Measurements from ENCODE around the gene ATXN10. TPM values are rescaled to one million over a fixed set of nuclear protein-coding genes. Genes with fewer than 3 reads are reported as not detected.
"Not testable (repeated sequence)": the region's sequence is repeated elsewhere in the genome, so short reads cannot be mapped to it uniquely, and the experiment has no call there.

Gene ATXN10
- total RNA-seq, 2 experiments from 2014 or later: 79.8 to 83.7 TPM

DNA sequence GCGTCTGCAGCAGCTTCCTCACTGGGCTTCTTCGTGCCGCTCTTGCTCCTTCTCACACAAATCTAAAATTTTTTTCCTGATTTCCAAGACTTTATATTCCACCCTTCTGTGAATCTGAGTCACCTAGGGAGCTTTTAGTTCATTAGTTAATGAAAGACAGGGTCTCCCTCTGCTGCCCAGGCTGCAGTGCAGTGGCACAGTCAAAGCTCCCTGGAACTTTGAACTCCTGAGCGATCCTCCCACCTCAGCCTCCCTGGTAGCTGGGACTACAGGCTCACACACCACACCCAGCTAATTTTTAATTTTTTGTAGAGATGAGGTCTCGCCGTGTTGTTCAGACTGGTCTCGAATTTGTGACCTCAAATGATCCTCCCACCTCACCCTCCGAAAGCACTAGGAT, 116.9 kb downstream of the ATXN10 start:
- CTCF ChIA-PET: interaction anchor here (1.5 kb wide), 1 partner anchor 144 kb away, joined by 3 read pairs; no protein-coding TSS in a partner anchor

DNA sequence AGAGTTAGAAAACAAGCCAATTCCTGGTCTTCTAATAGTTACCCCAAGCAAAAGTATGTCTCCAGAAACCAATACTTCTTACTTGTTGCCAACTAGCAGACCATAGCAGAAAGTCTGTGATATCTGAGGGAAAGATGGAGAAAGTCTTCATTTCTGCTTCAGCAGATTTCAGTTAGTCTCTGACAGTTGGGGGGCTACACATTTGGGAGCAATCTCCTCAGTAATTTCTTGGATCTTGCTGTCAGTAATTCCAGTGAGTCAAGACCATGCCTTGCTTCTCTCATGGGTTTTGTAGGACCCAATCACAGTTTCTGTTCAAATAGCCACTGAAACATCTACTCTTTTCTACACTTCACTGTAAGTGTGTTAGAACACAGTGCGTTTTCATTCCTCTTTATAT, 118.8 kb downstream of the ATXN10 start:
- H3K4me3 Mint-ChIP-seq: no peak overlapping the region
- no peak overlapping the region for H3K27ac Mint-ChIP-seq
- H3K4me1 Mint-ChIP-seq (ENCODE audit: low read depth): no peaks in the 10 kb centered on the region
- intact Hi-C loops (cut with micrococcal nuclease): no loop called here
- CTCF ChIA-PET: no interaction called here
- peaks cover 46% of the 10 kb centered on the region for H3K36me3 Mint-ChIP-seq (ENCODE audit: low read depth)
- H3K27me3 Mint-ChIP-seq (ENCODE audit: low read depth): no peaks in the 10 kb centered on the region
- peaks cover 17% of the 10 kb centered on the region for H3K9me3 Mint-ChIP-seq
- DNase-seq: no peak

More for the DNA sequence above, 116.9 kb downstream of the ATXN10 start:
- Mint-ChIP-seq H3K27me3 (ENCODE audit: low read depth) (no peaks in the 10 kb centered on the region), H3K36me3 (ENCODE audit: low read depth) (peaks cover 33% of the 10 kb centered on the region), H3K4me3 (no peak overlapping the region), H3K27ac (no peak overlapping the region), H3K9me3 (peaks cover 4% of the 10 kb centered on the region), H3K4me1 (ENCODE audit: low read depth) (no peaks in the 10 kb centered on the region)
- DNase-seq: no peak
- intact Hi-C loops (cut with micrococcal nuclease): no loop called here

DNA sequence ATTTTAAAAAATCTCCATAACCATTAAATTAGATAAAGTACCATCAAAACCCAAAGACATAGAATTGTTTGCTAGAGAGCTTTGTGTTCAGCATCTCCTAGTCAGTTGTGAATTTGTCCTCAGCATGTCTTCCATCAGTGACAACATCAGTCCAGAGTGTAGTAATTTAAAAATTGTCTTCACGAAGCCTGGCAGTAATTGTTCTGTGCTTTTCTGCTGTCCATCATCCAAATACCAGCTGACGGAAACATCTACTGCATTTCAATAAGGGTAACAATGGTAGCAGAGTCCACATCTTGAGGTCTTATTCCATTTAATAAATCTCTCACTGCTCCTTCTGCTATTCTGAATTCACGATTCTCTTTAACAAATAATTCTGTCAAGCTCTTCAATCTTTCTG, 121.5 kb downstream of the ATXN10 start:
- intact Hi-C loops (cut with micrococcal nuclease): no loop called here
- DNase-seq: no peak
- peaks cover 31% of the 10 kb centered on the region for H3K9me3 Mint-ChIP-seq
- no peaks in the 10 kb centered on the region for H3K27me3 Mint-ChIP-seq (ENCODE audit: low read depth)
- H3K4me1 Mint-ChIP-seq (ENCODE audit: low read depth): no peaks in the 10 kb centered on the region
- H3K27ac Mint-ChIP-seq: no peak overlapping the region
- peaks cover 62% of the 10 kb centered on the region for H3K36me3 Mint-ChIP-seq (ENCODE audit: low read depth)
- CTCF ChIA-PET: interaction anchor here (1.2 kb wide), 1 partner anchor 70 kb away, joined by 3 read pairs; no protein-coding TSS in a partner anchor
- H3K4me3 Mint-ChIP-seq: no peak overlapping the region

DNA sequence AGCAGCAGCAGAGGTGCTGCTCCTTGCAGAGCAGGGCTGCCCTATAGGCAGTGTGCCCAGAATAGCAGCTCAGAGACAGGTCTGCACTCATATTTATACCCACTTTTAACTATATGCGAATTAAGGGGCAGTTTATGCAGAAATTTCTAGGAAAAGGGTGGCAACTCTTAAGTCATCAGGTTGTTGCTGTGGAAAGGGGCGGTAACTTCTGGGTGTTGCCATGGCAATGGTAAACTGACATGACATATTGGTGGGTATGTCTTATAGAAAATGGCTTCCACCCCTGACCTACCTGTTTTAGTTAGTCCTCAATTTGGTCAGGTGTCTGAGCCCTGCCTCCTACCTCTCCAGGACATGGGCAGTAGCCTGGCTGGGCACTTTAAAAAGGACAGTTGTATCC, 122.3 kb downstream of the ATXN10 start:
- Mint-ChIP-seq H3K36me3 (ENCODE audit: low read depth) (peaks cover 64% of the 10 kb centered on the region), H3K27ac (no peak overlapping the region), H3K27me3 (ENCODE audit: low read depth) (no peaks in the 10 kb centered on the region), H3K4me1 (ENCODE audit: low read depth) (no peaks in the 10 kb centered on the region), H3K9me3 (peaks cover 31% of the 10 kb centered on the region), H3K4me3 (no peak overlapping the region)
- CTCF ChIA-PET: no interaction called here
- DNase-seq: no peak
- intact Hi-C loops (cut with micrococcal nuclease): no loop called here

DNA sequence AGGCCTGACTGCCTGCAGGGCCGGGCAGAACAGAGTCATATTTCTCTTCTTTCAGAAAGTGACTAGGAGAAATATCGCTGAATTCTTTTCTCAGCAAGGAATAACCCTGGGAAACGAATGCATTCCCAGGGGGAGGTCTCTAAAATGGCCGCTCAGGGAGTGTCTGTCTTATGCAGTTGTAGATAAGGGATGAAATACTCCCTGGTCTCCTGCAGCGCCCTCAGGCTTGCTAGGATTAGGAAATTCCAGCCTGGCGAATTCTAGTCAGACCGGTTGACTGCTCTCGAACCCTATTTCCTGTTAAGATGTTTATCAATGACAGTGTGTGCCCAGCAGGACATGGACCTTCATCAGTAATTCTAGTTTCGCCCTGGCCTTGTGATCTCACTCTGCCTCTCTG, 124.4 kb downstream of the ATXN10 start:
- H3K27ac Mint-ChIP-seq, DNase-seq, CTCF ChIA-PET: not testable (repeated sequence)

DNA sequence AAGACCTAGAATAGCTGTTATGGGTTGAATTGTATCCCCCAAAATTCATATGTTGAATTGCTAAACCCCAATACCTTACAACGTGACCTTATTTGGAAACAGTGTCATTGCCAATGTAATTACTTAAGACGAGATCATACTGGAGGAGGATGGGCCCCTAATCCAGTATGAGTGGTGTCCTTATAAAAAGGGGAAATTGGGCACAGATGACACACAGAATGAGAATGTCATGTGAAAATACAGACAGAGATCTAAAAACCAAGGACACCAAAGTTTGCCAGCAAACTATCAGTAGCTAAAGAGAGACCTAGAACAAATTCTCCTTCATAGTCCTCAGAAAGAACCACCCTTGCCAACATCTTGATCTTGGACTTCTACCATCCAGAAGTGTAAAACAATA, 127.7 kb downstream of the ATXN10 start:
- CTCF ChIA-PET: interaction anchor here (0.6 kb wide), 1 partner anchor 300 kb away, joined by 3 read pairs; no protein-coding TSS in a partner anchor
- H3K27ac Mint-ChIP-seq: no peak overlapping the region
- peaks cover 39% of the 10 kb centered on the region for H3K36me3 Mint-ChIP-seq (ENCODE audit: low read depth)
- peaks cover 24% of the 10 kb centered on the region for H3K9me3 Mint-ChIP-seq
- H3K27me3 Mint-ChIP-seq (ENCODE audit: low read depth): no peaks in the 10 kb centered on the region
- H3K4me1 Mint-ChIP-seq (ENCODE audit: low read depth): no peaks in the 10 kb centered on the region
- intact Hi-C loops (cut with micrococcal nuclease): no loop called here
- H3K4me3 Mint-ChIP-seq: no peak overlapping the region
- DNase-seq: no peak

More for the DNA sequence above, 124.4 kb downstream of the ATXN10 start:
- H3K4me1 Mint-ChIP-seq (ENCODE audit: low read depth); H3K27me3 Mint-ChIP-seq (ENCODE audit: low read depth); intact Hi-C loops (cut with micrococcal nuclease); H3K4me3 Mint-ChIP-seq: not testable (repeated sequence)
- Mint-ChIP-seq H3K36me3 (ENCODE audit: low read depth) (peaks cover 60% of the 10 kb centered on the region), H3K9me3 (peaks cover 31% of the 10 kb centered on the region)

DNA sequence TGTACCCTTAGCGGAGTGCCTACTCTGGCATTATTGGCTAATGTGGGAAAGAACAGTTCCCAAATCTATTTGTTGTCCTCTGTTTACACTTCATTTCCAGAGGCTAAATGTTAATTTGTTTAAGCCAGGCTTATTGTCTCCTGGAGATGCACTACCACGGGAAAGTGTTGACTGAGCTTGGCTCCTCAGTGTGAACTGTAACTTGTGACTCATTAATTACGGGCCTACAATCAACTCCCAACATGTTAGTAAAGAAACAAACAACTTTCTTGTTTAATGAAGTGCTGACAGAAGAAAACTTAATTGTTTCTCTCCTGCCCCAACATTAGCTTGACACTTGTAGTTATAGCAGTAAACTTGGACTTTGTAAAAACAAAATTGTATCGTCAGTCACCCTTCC, 130.4 kb downstream of the ATXN10 start:
- Mint-ChIP-seq H3K27me3 (ENCODE audit: low read depth) (no peaks in the 10 kb centered on the region), H3K9me3 (peaks cover 1% of the 10 kb centered on the region), H3K36me3 (ENCODE audit: low read depth) (peaks cover 16% of the 10 kb centered on the region), H3K4me1 (ENCODE audit: low read depth) (no peaks in the 10 kb centered on the region), H3K27ac (no peak overlapping the region), H3K4me3 (no peak overlapping the region)
- DNase-seq: no peak
- intact Hi-C loops (cut with micrococcal nuclease): no loop called here
- CTCF ChIA-PET: no interaction called here

DNA sequence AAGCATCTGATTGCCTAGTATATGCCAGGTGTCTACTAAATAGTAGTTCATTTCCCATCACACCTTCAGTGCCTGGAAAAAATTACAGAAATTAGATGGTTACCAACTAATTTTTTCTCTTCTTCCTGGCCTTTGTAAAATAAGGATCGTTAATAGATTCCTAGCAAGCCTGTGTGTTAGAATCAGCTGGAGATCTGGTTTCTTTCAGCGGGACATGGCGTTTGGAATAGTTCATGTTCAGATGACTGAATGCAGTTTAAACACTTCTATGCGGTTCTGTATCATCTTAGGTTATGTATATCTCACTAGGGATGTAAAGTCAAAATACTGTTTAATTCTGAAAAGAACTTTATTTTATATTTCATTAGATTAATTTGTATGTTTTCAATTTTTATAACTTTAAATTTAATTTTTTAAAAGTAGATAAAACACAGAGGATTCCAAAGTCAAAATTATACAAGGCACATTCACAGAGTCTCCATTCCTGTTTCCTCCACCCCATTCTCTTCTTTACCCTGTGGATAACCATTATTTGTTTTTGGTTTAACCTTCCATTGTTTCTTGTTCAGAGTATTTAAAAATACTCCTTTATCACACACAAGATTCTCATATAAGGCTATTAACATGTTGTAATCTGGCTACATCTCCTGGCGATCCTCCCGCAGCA, 132.8 kb downstream of the ATXN10 start:
- Mint-ChIP-seq H3K27me3 (ENCODE audit: low read depth) (no peaks in the 10 kb centered on the region), H3K4me1 (ENCODE audit: low read depth) (no peaks in the 10 kb centered on the region), H3K9me3 (no peaks in the 10 kb centered on the region), H3K27ac (no peak overlapping the region), H3K36me3 (ENCODE audit: low read depth) (peaks cover 17% of the 10 kb centered on the region), H3K4me3 (no peak overlapping the region)
- intact Hi-C loops (cut with micrococcal nuclease): no loop called here
- DNase-seq: no peak
- CTCF ChIA-PET: no interaction called here

DNA sequence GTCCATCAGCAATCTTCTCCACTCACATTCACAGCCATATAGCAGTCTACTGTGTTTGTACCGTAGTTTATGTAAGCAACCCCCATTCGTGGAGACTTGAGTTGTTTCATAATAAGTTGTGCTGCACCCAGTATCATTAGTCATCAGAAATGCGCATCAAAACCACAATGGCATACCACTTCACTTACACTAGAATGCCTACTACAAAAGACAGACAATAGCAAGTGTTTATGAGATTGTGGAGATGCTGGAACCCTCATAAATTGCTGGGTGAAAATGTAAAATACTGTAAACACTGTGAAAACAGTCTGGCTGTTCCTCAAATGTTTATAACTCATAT, 133.3 kb downstream of the ATXN10 start:
- H3K9me3 Mint-ChIP-seq: no peaks in the 10 kb centered on the region
- H3K4me1 Mint-ChIP-seq (ENCODE audit: low read depth): no peaks in the 10 kb centered on the region
- no peak overlapping the region for H3K4me3 Mint-ChIP-seq
- no peaks in the 10 kb centered on the region for H3K27me3 Mint-ChIP-seq (ENCODE audit: low read depth)
- CTCF ChIA-PET: no interaction called here
- no peak overlapping the region for H3K27ac Mint-ChIP-seq
- intact Hi-C loops (cut with micrococcal nuclease): no loop called here
- no peak for DNase-seq
- peaks cover 17% of the 10 kb centered on the region for H3K36me3 Mint-ChIP-seq (ENCODE audit: low read depth)

DNA sequence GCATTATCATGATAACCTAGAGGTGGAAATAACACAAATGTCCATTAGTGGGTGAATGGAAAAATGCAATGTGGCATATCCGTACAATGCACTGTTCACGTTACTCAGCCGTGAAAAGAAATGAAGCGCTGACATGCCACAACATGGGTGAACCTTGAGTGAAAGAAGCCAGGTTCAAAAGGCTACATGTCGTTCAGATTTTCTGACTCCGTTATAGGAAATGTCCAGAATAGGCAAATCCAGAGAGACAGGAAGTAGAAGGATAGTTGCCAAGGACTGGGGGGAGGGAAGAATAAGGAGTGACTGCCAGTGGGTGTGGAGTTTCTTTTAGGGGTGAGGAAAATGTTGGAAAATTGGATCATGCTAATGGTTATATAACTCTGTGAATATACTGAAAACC, 133.8 kb downstream of the ATXN10 start:
- intact Hi-C loops (cut with micrococcal nuclease): no loop called here
- H3K9me3 Mint-ChIP-seq: no peaks in the 10 kb centered on the region
- no peaks in the 10 kb centered on the region for H3K27me3 Mint-ChIP-seq (ENCODE audit: low read depth)
- DNase-seq: no peak
- no peak overlapping the region for H3K27ac Mint-ChIP-seq
- CTCF ChIA-PET: no interaction called here
- no peaks in the 10 kb centered on the region for H3K4me1 Mint-ChIP-seq (ENCODE audit: low read depth)
- no peak overlapping the region for H3K4me3 Mint-ChIP-seq
- H3K36me3 Mint-ChIP-seq (ENCODE audit: low read depth): peaks cover 17% of the 10 kb centered on the region

DNA sequence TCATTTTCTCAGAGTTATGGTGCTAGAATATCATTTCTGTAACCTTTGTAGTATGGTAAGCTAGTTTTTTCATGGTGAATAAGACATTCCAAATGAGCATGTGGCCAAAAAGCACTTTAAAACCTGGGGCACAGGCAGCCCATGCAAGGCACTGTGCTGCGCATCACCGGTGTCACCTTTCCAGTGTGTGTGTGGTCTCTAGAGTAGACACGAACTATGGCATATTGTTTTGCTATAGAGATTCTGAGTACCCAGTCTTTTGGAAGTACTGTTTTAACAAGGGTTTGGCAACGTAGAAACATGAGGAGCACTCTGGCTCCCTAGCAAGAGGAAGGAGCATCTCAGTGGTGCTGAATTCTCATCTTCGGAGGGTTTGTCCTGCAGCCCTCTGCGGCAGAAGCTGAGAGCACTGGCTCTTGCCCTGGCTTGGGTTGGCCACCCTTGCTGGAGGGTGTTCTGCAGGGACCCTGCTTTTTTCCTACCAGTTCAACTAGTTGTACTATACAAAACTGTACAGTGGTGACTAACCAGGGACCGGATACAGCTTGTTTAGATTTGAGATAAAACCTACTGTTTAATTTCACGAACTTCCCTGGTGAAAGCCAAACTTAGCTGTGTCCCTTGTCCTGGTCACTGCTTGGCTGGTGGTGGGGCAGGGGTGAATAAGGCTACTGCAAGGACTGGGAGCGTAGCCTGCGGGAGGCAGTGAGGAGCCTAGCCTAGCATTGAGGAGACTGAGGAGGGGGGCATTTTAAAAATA, 135.7 kb downstream of the ATXN10 start:
- Mint-ChIP-seq H3K9me3 (no peaks in the 10 kb centered on the region), H3K4me1 (ENCODE audit: low read depth) (no peaks in the 10 kb centered on the region), H3K27ac (no peak overlapping the region), H3K4me3 (no peak overlapping the region), H3K36me3 (ENCODE audit: low read depth) (peaks cover 23% of the 10 kb centered on the region), H3K27me3 (ENCODE audit: low read depth) (no peaks in the 10 kb centered on the region)
- DNase-seq: no peak
- intact Hi-C loops (cut with micrococcal nuclease): no loop called here
- CTCF ChIA-PET: interaction anchor here (1.0 kb wide), 1 partner anchor 56 kb away, joined by 3 read pairs; no protein-coding TSS in a partner anchor

DNA sequence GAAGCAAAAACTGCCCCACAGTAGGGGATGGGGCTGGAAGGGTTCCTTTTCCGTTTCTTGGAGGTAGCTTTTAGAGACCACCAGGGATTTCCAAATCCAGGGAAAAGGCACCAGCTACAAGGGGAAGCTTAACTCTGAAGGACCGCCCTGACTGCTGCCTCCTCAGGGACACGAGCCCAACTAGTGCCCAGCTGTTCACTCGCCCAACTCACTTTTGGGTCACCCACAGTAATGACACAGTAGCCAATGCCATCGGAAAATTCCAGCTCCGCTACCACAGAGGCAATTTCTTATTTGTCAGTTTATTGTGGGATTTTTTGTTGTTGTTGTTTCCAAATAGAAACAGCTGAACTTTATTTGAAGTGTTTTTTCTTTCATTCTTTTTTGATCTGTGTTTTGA, 141.3 kb downstream of the ATXN10 start:
- DNase-seq: no peak
- intact Hi-C loops (cut with micrococcal nuclease): no loop called here
- Mint-ChIP-seq H3K4me3 (no peak overlapping the region), H3K27me3 (ENCODE audit: low read depth) (no peaks in the 10 kb centered on the region), H3K9me3 (no peaks in the 10 kb centered on the region), H3K4me1 (ENCODE audit: low read depth) (no peaks in the 10 kb centered on the region), H3K27ac (no peak overlapping the region), H3K36me3 (ENCODE audit: low read depth) (peaks cover 19% of the 10 kb centered on the region)
- CTCF ChIA-PET: no interaction called here

DNA sequence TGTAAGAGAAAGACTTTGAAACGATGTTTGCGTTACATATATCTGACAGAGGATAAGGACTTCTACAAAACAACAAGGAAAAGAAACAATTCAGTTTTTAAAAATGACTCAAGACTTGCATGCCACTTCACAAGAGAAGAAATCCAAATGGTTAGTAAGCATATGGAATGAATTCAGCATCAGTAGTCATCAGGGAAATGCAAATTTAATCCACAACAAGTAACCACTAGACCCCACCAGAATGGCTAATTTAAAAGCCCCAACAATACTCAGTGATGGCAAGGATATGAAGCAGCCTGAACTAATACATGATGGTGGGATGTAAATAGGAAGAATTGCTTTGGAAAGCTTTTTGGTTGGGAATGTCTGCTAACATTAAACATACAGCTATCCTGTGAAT, 142.6 kb downstream of the ATXN10 start:
- CTCF ChIA-PET: no interaction called here
- Mint-ChIP-seq H3K4me3 (no peak overlapping the region), H3K4me1 (ENCODE audit: low read depth) (no peaks in the 10 kb centered on the region), H3K36me3 (ENCODE audit: low read depth) (peaks cover 12% of the 10 kb centered on the region), H3K27ac (no peak overlapping the region), H3K9me3 (no peaks in the 10 kb centered on the region), H3K27me3 (ENCODE audit: low read depth) (no peaks in the 10 kb centered on the region)
- intact Hi-C loops (cut with micrococcal nuclease): no loop called here
- DNase-seq: no peak

Data from activated naive CD4-positive, alpha-beta T cell treated with anti-CD3 and anti-CD28 coated beads for 36 hours (primary cell).